GM21447 (cell line): ENCODE measurements around the gene STX18.

Source experiments
- ATAC-seq: cut with Tn5 transposase; IDR thresholded peaks from one replicate; pipeline ENCODE4 v1.9.1; 2021; ENCODE audit not compliant: unreplicated experiment

Gene STX18

DNA sequence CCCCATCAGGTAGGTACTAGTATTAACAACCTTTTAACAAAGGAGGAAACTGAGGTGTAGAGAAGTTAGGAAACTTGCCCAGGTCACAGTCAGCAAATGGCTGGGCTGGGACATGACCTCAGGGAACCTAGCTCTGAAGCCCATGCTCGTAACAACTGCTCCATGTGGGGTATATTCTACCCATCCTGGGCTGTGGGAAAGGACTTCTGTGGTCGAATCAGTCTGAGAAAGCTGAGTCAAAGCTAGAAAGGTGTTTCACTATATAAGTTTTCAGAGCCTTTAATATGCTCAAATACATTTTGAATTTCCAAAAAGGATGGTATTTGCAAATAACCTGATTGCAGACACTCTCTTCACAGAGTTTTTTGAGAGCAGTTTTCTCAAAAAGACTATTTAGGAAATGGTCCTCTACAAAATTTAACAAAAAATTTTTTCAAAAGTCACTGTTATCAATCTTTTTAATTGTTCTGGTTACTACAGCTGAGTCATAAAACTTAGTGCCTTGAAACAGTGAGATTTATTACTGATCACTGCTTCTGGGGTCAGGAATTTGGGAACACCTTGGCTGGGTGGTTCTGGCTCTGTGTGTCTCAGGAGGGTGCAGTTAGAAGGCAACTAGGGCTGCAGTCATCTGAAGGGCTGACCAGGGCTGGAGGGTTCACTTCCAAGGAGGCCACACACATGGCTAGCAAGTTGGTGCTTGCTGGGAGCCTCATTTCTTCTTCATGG is 101.4 kb downstream of the STX18 start:
- ATAC-seq: no peak

DNA sequence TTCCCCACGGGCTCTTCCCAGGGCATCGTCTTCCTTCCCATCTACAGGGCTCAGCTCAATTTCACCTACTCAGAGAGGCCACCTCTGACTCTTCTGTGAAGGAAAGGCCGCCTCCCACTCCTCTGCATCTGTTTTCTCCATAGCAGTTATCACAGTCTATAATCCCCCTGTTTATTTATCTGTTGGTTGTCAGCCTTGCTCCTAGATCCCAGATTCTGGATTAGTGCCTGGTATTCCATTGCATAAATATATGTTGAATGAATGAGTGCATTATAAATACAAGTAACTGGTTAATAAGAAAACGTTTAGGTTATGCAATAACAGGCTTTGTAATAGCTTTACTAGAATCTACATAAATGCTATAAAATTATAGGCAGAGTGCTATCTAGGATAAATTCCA is 102.1 kb downstream of the STX18 start:
- no peak for ATAC-seq

DNA sequence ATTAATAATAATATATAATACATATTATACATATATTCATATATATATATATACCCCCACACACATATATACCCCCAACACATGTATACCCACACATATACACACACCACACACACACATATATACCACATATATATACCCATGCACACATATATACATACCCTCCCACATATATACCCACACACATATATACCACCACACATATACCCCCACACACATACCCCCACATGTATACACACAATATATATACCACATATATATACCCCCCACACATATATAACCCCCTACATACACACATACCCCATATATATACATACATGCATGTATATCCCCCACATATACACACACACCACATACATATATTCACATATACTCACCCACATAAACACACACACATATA is 103.0 kb downstream of the STX18 start:
- ATAC-seq: no peak

DNA sequence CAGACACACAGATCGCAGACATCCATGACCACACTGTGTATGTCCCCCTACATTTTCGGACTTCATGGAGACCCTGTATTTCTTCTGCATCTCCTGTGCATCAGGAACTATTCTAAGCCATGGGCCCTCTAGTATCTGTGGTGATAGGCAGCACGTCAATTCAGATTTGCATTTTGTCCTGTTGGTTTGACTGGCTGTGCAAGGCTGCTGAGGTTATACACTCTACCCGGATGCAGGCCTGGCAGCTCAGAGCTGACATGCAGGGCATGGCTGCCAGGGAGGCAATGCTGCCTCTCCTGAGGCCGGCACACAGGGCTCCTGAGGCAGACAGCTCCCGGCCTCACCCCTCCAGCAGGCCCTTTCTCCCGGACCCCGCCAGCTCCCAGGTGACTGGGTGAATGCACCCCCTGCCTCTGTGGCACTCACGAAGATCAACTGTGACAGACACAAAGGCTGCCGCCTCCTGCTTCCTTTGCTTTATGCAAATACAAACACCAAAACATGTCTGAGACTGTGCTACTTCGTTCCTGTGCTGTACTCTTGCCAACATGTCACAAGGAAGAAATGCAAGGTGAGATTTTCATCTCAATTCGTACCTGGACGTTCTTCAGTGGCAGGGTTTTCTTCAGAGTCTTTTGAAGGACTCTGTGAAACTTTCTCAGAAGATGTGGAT is 103.9 kb downstream of the STX18 start:
- no peak for ATAC-seq

DNA sequence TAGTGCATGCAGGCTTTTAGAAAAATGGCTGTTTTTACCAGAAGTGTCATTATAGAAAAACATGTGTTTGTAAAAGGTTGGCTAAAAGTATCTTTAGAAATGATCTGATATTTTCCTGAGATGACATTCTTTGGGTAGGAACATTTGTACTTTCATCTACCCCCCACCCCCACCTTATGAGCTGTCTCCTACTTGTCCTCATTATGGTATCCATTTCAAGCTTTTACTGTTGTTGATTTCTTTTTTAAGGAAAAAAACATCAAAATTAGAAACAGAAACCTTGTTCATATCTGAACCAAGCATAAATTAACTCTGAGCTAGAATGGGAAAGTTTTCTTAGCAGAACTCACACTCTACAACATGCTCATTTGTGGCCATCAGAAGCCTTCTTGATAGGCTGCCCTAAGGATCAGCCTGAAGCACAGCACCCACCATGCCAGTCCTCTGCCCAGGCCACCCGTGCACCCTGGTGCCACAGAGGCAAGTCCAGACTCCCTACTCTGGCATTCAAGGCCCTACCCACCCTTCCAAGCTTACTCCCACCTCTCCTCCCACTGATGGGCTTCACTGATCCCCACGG is 105.5 kb downstream of the STX18 start:
- ATAC-seq: no peak

DNA sequence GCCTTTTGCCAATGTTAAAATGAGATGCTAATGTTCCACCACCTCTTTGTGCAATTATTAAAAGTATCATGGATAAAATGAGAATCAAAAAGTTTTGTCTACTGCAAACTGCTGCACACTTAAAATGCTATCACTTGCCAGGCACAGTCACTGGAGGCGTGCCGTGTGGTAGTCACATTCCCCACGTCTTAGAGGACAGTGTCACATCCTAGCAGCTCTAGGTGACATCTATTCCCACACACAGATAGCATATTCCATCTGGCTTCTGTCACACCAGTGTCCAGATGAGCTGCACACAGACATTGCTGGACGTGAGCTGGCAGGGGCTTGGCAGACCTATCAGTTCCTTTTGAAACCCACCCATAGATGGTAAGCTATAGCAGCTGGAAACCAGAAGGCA is 107.9 kb downstream of the STX18 start:
- ATAC-seq: no peak

DNA sequence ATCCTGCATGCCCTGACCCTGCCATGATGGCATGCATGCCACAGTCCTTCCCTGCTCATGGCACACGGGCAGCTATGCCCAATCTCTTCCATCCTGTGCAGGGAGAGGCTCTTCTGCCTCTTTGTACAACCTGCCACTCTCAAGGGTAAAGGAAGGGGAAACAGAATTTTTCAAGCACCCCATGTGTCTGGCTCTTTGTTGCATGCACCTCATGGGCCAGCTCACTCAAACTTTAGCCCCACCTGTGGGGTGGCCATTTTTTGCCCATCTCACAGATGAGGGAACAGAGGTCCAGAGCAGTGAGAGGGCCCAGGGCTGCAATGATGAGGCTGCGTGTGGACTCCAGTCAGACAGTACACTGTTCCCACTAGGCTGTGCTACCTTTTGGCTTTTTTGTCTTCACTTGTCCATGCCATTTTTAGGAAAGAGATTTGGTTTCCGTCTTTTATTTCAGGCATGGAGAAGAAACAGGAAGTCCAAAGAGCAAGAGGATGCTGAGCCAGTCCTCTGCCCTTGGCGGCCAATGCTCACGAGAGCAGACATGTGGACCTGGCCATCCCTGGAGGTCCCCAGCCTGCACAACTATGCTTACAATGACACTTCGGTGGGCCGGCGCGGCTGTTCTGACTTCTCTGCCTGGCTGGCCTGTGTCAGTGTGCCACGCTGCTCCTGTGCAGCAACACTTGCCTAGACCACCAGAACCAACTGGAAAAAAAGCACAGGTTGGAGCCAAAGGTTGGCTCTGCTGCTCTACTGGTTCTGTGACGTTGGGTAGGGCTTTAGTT is 109.3 kb downstream of the STX18 start:
- ATAC-seq: no peak

DNA sequence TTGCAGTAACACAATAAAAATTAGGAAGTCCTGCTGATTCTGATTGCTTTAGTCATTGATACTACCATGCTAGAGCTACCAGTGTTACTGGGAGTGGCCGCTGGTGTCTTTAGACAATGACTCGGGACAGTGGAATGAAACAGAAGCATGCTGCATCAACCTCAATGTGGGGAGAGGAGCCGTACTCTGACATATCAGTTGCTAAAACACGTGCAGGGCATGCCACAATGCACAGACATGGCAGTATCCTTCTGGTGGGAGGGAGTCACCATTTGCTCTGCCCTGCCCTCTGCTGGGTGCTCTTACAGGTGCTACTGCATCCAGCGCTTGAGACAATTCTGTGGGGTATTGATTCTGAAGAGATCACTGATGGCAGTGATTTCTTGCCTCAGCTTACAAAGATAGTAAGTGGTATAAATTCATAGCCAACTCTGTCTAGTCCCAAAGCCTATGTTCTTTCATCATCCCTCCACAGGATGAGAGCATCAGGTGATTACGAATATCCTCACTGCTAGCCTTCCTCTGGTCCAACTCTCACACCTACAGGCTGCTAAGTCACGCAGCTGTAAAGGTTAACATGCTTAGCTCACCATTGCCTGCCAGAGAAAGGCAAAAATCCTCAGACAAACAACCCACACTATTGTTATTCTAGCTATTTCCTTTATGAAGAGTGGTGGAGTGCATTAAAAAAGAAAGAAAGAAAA is 111.2 kb downstream of the STX18 start:
- peak; percentile 84 for ATAC-seq

DNA sequence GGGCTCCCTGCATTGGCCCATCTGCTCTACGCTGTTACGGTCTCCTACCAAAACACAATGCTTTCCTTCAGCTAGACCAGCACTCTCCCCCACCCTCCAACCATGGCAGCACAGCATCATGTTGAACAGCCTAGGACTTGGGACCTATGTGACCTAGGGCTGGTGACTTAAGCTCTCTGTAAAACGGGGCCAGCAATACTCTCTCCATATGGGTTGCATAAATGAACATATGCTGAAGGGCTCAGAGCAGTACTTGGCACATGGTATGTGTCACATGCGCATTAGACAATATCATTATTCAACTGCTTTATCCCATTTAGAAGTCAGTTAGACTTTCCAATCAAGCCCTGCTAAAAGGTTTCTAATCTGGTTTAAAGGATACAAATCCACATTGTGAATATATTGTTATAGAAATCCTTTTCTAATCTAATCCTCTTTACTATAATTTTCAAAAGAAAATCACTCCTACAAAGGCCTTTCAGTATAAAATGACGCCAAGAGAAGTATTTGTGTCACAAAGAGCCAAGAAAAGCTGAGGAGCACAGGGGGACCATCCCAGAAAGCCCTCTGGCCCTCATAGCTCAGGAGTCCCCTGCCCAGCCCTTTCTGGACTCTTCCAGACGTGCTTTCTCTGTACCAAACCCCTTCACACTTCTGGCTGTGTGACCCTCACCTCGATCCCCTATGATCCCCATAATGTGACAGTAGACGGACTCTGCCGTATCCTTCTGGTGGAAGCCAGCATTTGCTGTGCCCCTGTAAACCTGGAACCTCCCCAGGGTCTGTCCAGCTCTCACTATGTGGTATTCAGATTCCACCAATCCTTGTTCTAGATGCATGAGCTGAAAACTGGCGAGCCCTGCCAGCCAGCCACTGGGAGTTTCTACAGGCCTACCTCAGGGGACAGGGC is 112.6 kb downstream of the STX18 start:
- ATAC-seq: no peak

DNA sequence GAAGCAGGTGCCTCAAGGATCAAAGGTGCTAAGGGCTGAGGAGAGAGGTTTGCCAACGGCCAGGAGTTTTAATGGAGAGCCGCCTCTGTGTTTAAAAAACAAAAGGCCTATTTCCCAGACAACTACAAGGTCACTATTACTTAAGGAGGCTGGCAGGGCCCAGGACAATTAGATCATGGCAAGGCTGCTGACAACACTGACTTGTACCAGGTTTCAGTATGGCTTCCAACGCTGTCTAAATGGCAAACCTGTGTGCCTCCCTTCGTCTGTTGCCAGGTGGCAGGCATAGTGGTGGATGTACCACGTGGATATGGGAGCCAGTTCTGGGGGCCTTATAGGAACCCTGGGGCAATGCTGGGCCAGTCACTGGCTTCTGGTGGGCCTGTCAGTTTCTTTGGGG is 114.0 kb downstream of the STX18 start:
- ATAC-seq: no peak

DNA sequence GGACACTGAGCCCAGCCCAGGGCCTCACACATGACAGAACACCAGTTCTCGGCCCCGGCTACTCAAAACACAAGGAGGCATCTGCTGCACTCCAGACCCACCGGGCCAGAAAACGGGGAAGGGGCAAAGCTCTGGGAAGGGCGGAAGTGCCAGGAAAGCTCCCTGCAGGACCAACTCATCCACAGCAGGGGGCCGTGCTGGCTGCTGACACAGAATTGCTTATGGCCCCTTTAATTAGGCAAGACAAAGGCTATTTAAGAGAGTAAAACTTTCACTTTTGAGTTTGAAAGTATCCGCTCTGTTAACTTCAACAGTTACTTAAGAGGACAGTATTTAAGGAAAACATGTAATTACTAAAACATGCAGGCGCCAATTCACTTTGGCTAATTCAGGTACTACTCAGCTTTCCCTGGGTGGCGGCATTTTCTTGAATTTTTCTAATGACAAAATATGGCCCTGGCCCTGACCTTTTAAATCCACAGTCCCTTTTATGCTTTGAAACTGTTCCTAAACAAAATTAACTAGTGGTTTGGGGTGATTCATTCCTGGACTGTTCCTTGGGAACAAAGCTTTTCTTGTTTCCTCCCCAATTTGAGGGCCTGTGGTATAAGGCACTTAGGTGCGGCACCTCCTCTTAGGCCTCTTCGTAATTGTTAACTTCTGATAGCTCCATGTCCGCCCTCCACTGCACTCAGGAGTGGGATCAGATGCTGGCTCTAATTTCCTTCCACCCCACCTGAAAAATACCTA is 114.6 kb downstream of the STX18 start:
- ATAC-seq: no peak

DNA sequence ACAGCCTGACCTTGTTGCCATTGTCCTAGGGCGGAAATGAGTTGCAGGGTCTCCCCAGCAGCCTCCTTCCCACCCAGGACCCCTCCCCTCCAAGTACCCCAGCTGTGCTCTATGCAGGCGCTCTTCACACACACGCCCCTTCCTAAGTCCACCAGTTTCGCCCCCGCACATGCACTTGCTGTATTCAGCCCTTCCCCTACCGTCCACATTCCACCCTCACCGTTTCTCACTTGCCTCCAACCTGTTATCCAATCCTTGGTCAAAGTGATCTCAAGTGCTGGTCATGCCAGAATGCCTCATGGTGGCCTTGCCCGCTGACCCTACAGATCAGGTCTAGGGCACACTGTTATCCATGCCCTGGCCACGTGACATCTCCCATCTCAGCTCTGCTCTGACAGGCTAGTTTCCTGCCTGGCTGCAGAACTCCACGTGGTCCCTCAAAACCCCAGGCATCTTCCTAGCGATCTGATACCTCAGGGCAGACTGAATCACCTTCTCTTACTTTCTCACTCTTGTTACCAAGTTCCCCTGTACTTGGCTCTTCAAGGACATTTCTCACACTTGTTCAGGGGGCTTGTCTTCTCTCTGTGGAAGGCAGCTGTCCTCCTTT is 115.2 kb downstream of the STX18 start:
- no peak for ATAC-seq

DNA sequence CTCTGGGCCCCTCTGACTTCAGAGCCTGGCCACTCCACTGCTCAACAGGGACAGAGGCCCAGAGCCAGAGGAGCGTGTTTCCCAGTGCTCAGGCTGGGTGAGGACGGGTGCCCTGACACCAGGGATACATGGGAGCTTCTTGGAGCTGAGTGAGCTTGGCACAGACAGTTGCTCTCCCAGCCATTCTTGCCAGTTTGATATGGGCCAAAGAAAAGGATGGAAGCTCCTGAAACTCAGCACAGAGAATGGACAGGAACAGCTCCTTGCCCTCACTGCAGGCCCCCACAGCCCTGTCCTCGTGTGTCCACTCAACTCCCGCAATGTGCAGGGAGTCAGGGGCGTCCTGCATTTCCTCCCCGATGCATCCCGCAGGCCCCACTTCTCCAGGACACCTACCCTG is 116.2 kb downstream of the STX18 start:
- ATAC-seq: no peak

DNA sequence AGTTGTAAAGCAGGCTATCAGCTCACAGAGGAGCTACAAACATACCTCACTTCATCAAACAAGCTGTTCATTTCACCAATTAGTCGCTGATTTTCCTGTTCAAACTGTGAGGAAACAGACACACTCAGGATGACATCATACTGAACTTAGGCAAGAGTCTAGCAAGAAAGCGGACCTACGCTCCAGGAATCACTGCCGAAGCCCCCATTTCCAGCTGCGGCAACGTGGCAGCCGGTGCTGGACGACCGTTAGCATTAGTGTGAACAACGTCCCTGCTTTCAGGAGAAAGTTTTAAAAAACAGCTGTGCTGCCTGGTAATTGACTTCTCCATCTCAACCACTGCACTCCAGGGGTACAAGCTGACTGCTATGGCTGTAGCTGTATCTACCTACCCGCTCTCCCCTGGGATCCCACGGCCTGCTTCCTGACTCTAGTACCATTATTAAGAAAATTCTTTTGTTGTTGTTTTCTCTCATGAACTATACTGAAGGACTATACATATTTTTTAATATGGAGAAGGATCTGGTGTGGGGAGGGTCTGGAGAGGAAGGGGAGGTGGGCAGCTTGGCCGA is 116.6 kb downstream of the STX18 start:
- no peak for ATAC-seq

DNA sequence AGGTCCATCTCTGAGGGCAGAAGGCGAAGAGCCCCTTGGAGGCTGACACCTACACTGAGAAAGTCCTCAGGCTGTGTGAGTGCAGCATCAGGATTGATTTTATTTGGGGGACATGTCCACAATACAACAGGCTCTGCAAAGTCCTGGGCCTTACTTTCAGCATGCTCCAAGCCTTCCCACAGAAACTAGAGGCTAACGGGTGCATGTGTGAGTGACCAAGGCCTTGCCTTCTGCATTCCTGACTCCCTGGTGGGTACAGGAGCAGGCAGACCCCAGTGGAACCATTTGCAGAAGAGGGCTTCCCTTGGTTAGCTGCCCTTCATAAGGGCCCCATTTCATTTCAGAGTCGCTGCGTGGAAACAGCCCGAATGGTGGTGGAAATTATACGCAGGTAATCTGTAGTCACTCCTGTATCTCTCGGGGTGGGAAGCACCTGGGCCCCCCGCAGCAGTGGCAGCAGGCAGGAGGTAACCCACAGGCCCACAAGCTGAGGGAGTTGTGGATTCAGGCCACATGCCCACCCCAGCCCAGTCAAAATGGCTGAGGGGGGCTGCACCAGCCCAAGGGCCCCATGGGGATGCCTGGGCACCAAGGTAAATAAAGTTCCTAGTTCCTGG is 117.2 kb downstream of the STX18 start:
- ATAC-seq: no peak

DNA sequence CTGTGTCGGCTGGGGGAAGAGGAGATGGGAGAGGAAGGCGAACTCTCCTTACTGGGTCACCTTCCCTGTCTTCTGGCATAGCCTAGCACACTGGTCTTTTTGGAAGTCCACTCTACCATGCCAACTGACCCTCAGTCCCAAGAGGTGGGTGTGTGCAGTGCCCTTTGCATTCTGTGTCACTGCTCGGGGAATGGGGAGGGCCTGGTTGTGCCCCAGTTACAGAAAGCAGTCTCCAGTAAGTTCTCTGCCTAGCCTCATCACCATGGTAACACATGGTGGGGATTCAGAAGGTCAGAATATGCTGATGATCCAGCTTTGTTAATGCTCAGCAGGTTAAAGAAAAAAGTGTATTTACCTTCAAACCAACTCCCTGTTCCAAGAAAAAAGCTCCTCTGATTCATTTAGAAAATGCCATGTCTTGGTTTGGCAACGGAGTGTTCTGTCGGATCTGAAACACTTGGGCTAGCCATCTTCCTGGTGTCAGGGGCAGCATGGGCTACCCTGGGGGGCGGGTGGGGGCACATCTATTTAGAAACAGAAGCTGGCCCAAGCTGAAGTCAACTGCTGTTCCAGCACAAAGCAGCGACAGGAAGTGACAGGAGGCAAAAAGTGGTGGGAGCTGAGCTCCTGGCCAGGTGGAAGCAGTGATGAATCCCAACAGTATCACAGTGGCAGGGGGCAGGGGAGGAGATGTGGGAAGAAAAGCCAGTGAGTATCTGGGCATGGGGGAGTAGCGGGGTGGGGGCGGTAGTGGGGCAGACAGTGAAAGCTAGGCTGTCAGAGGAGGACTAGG is 117.9 kb downstream of the STX18 start:
- no peak for ATAC-seq

DNA sequence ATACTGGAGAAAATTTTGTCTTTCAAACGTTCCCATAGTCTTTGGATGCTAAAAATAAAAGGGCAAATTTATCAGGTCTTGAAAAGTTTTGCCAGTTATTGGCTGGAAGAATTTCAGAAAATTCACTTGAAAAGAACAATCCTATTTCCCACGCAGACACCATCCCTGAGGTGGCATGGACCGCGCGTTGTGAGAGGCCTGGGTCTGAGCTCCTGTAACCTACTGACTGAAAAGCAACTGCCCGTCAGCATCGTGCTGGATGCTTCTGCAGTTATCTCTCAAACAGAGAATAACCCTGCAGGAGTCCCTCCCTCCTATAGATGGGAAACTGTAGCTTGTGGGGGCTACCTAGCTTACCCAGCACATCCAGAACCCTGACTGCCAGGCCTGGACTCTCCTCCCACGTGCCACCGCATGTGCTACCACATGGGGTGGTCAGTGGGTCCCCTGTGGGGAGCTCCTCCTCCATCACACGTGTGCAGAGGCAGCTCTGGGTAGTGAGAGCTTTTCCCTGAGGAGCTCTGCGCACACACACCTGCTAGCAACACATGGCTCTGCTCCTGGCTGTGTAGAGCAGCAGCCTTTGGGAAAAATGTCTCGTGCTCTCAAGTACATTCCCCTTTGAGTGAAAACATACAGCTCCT is 118.9 kb downstream of the STX18 start:
- no peak for ATAC-seq
